ENCODE measurements around the gene ALG12.
A peak's percentile ranks its signal among the peaks of the same experiment; 100 is the strongest.

The ALG12 gene

DNA sequence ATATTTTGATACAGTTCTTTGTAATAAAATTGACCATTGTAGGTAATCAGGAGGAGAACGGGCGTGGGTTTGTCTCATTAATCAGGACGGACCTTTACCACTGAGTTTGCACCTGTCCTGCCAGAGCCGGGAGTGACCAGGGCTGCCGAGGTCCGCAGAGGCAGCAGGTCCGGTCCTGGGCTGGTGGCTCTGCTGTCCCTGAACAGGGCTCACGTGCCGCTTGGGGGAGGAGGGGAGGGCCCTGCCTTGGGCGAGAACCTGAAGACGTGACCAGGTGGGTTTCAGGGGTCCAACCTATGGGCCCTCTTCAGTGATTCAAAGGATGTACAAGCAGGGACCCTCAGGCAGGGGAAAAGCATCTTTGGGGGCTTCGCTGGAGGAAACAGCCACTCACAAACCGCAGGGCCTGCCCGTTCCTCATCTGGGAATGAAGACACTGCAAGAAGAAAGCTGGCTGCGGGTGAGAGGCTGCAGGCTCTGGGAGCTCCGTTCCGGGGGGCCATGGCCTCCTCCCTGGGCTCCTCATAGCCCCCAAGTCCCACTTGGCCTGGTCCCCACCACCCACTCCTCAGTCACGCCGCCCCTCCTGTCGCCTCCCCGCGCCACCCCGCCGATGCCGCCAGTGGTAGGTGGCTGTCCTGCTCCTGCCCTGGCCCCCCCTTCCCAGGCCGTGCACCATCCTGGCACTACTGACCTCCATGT lies 9.4 kb upstream of the ALG12 start:
- Histone ChIP-seq H3K9ac (ENCODE audit: low read length) (no peak overlapping the region), H3K27me3 (ENCODE audit: insufficient read depth, low read length) (no peaks in the 10 kb centered on the region), H3K4me1 (ENCODE audit: insufficient read depth, low read length, severe bottlenecking) (peaks cover 62% of the 10 kb centered on the region), H3K79me2 (ENCODE audit: insufficient read depth, low read length) (no peaks in the 10 kb centered on the region), H3K4me3 (ENCODE audit: low read depth, low read length, poor library complexity, severe bottlenecking) (no peak overlapping the region), H3K36me3 (ENCODE audit: insufficient read depth, low read length) (peaks cover 4% of the 10 kb centered on the region; the same call in 1 of the 2 replicates), H3F3A (ENCODE audit: insufficient read depth, low read length) (peaks cover 10% of the 10 kb centered on the region), H3K4me2 (ENCODE audit: low read length) (no peak overlapping the region), H3K9me3 (ENCODE audit: low read length) (no peaks in the 10 kb centered on the region), H3K27ac (ENCODE audit: low read depth, low read length, poor library complexity, severe bottlenecking) (peak overlapping the region; percentile 35), H3K9me2 (ENCODE audit: low read depth, low read length) (no peaks in the 10 kb centered on the region), H2AFZ (ENCODE audit: low read length) (no peak overlapping the region), H4K20me1 (ENCODE audit: insufficient read depth, low read length) (no peaks in the 10 kb centered on the region)
- TF ChIP-seq, protein P1, sequence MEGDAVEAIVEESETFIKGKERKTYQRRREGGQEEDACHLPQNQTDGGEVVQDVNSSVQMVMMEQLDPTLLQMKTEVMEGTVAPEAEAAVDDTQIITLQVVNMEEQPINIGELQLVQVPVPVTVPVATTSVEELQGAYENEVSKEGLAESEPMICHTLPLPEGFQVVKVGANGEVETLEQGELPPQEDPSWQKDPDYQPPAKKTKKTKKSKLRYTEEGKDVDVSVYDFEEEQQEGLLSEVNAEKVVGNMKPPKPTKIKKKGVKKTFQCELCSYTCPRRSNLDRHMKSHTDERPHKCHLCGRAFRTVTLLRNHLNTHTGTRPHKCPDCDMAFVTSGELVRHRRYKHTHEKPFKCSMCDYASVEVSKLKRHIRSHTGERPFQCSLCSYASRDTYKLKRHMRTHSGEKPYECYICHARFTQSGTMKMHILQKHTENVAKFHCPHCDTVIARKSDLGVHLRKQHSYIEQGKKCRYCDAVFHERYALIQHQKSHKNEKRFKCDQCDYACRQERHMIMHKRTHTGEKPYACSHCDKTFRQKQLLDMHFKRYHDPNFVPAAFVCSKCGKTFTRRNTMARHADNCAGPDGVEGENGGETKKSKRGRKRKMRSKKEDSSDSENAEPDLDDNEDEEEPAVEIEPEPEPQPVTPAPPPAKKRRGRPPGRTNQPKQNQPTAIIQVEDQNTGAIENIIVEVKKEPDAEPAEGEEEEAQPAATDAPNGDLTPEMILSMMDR (IDR thresholded peaks at IDR 0.05; ENCODE audit: low read length), result no peak
- TF ChIP-seq EZH2 (IDR thresholded peaks at IDR 0.05; ENCODE audit: borderline replicate concordance, low read length), result no peak

DNA sequence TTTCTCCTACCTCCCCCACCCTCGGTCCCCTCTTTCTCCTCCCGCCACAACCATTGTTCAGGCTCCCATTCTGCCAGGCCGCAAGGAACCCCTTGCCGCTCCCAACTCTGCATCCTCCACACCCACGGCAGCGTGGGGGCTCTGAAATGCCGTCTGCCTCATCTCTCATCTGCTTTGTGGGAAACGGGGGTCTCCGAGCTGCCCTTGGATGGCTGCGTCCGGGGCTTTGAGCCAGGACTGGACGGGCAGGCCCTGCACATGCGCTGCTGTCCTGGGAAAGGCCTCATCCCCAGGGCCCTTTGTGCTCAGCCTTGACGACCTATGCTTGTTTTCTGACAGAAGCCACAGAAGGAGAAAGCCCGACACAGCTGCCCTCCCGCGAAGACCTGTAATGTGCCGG lies 8.7 kb upstream of the ALG12 start:
- Histone ChIP-seq H3F3A (ENCODE audit: insufficient read depth, low read length) (peaks cover 10% of the 10 kb centered on the region), H3K79me2 (ENCODE audit: insufficient read depth, low read length) (no peaks in the 10 kb centered on the region), H3K36me3 (ENCODE audit: insufficient read depth, low read length) (peaks cover 7% of the 10 kb centered on the region; the same call in 1 of the 2 replicates), H3K4me2 (ENCODE audit: low read length) (no peak overlapping the region), H3K27me3 (ENCODE audit: insufficient read depth, low read length) (no peaks in the 10 kb centered on the region), H3K9ac (ENCODE audit: low read length) (no peak overlapping the region), H2AFZ (ENCODE audit: low read length) (no peak overlapping the region), H3K4me3 (ENCODE audit: low read depth, low read length, poor library complexity, severe bottlenecking) (no peak overlapping the region), H3K27ac (ENCODE audit: low read depth, low read length, poor library complexity, severe bottlenecking) (peak overlapping the region; percentile 35), H3K9me2 (ENCODE audit: low read depth, low read length) (no peaks in the 10 kb centered on the region), H3K9me3 (ENCODE audit: low read length) (no peaks in the 10 kb centered on the region), H4K20me1 (ENCODE audit: insufficient read depth, low read length) (no peaks in the 10 kb centered on the region), H3K4me1 (ENCODE audit: insufficient read depth, low read length, severe bottlenecking) (peaks cover 68% of the 10 kb centered on the region)
- TF ChIP-seq, protein P1 (IDR thresholded peaks at IDR 0.05; ENCODE audit: low read length), result no peak
- no peak for TF ChIP-seq EZH2 (IDR thresholded peaks at IDR 0.05; ENCODE audit: borderline replicate concordance, low read length)

DNA sequence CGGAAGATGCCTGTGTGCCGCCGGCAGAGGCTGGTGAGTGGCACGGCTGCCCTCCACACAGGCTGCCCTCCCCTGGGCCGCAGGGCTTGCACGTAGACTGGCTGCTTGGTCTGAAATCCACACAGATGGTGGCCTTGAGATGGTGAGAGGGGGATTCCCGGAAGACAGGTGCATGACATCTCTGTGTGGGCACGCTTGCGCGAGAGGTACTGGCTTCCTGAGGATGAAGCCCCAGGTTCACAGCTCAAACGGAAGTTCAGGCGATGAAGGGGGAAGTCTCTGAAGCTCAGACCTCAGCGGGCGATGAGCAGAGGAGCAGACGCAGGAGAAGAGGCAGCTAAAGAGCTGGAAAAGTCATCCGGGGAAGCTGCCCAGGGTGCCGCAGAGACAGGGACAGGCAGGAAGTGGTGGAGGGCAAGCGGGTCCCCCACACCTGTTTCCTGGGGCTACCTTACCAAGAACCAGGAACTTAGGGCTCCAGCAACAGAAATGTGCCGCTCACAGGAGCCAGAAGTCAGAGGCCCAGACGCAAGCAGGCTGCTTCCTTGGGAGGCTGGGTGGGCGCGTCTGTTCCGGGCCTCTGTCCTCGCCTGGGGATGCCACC lies 7.4 kb upstream of the ALG12 start:
- no peaks in the 10 kb centered on the region for H3K79me2 ChIP-seq (ENCODE audit: insufficient read depth, low read length)
- H3K27ac ChIP-seq (ENCODE audit: low read depth, low read length, poor library complexity, severe bottlenecking), result peak overlapping the region; percentile 99
- H2AFZ ChIP-seq (ENCODE audit: low read length), result no peak overlapping the region
- no peaks in the 10 kb centered on the region for H3K9me3 ChIP-seq (ENCODE audit: low read length)
- H3K4me3 ChIP-seq (ENCODE audit: low read depth, low read length, poor library complexity, severe bottlenecking), result peak overlapping the region; percentile 52
- peak overlapping the region; percentile 65 for H3K9ac ChIP-seq (ENCODE audit: low read length)
- peaks cover 66% of the 10 kb centered on the region for H3K4me1 ChIP-seq (ENCODE audit: insufficient read depth, low read length, severe bottlenecking)
- no peaks in the 10 kb centered on the region for H3K9me2 ChIP-seq (ENCODE audit: low read depth, low read length)
- H3K27me3 ChIP-seq (ENCODE audit: insufficient read depth, low read length), result no peaks in the 10 kb centered on the region
- TF ChIP-seq EZH2 (IDR thresholded peaks at IDR 0.05; ENCODE audit: borderline replicate concordance, low read length), result no peak
- TF ChIP-seq, protein P1 (IDR thresholded peaks at IDR 0.05; ENCODE audit: low read length), result no peak
- H3K36me3 ChIP-seq (ENCODE audit: insufficient read depth, low read length), result peaks cover 20% of the 10 kb centered on the region; the same call in 1 of the 2 replicates
- peaks cover 10% of the 10 kb centered on the region for H3F3A ChIP-seq (ENCODE audit: insufficient read depth, low read length)
- H3K4me2 ChIP-seq (ENCODE audit: low read length), result peak overlapping the region; percentile 69
- H4K20me1 ChIP-seq (ENCODE audit: insufficient read depth, low read length), result no peaks in the 10 kb centered on the region
